HG02970 (cell line): Measurements from ENCODE around the gene TTL.
"Not testable (repeated sequence)": the region's sequence is repeated elsewhere in the genome, so short reads cannot be mapped to it uniquely, and the experiment has no call there.

ENCODE experiments used
- ATAC-seq: cut with Tn5 transposase; IDR thresholded peaks from one replicate; pipeline ENCODE4 v1.9.1; 2021; ENCODE audit warnings: mild to moderate bottlenecking, moderate library complexity, moderate number of reproducible peaks; ENCODE audit not compliant: unreplicated experiment, low FRiP score

TTL gene

GRCh38 chr2:112516801-112517200 lies 34.8 kb downstream of the TTL start:
- no peak for ATAC-seq

GRCh38 chr2:112518807-112519206 lies 36.9 kb downstream of the TTL start:
- no peak for ATAC-seq

- ATAC-seq: no peak
These were observed 37.5 kb downstream of the TTL start for GRCh38 chr2:112519506-112519905.

GRCh38 chr2:112520234-112520783 lies 38.4 kb downstream of the TTL start:
- ATAC-seq: no peak

GRCh38 chr2:112523291-112523777 lies 41.4 kb downstream of the TTL start:
- ATAC-seq: no peak

- ATAC-seq: not testable (repeated sequence)
These were observed 42.3 kb downstream of the TTL start for GRCh38 chr2:112524276-112524675.

GRCh38 chr2:112528541-112528940 lies 46.6 kb downstream of the TTL start:
- no peak for ATAC-seq

- ATAC-seq: no peak
These were observed 47.8 kb downstream of the TTL start for GRCh38 chr2:112529757-112530156.

GRCh38 chr2:112530728-112531127 lies 48.8 kb downstream of the TTL start:
- ATAC-seq: no peak

- ATAC-seq: no peak
These were observed 52.9 kb downstream of the TTL start for GRCh38 chr2:112534826-112535225.

- ATAC-seq: not testable (repeated sequence)
These were observed 54.7 kb downstream of the TTL start for GRCh38 chr2:112536665-112537064.

GRCh38 chr2:112539306-112539705 lies 57.4 kb downstream of the TTL start:
- ATAC-seq: no peak

GRCh38 chr2:112540906-112541305 lies 59.0 kb downstream of the TTL start:
- no peak for ATAC-seq

GRCh38 chr2:112541315-112542122 lies 59.6 kb downstream of the TTL start:
- peak; percentile 43 for ATAC-seq

- peak; percentile 87 for ATAC-seq
These were observed 60.4 kb downstream of the TTL start, which contains the start of gene POLR1B for GRCh38 chr2:112542123-112542983. Gene POLR1B (plus strand): TSS chr2:112542465. CDS start chr2:112542495, 30 bp downstream.

GRCh38 chr2:112542984-112543661 lies 61.2 kb downstream of the TTL start:
- ATAC-seq: no peak

- no peak for ATAC-seq
These were observed 65.4 kb downstream of the TTL start for GRCh38 chr2:112547333-112547732.

- no peak for ATAC-seq
These were observed 67.0 kb downstream of the TTL start for GRCh38 chr2:112548980-112549379.

- ATAC-seq: no peak
These were observed 84.1 kb downstream of the TTL start for GRCh38 chr2:112566104-112566503.

GRCh38 chr2:112566508-112566907 lies 84.6 kb downstream of the TTL start:
- ATAC-seq: not testable (repeated sequence)
